Hematopoietic multipotent progenitor cell treated with erythropoietin and hydrocortisone succinate and interleukin-3 and kit ligand, for 8 days (in vitro differentiated cells): ENCODE measurements around the gene FKBP11.
"Not testable (repeated sequence)": the region's sequence is repeated elsewhere in the genome, so short reads cannot be mapped to it uniquely, and the experiment has no call there.

Source experiments
- DNase-seq: peaks from one replicate; pipeline ENCODE4 v3.0.0-alpha.2; 2015

Gene FKBP11

DNA sequence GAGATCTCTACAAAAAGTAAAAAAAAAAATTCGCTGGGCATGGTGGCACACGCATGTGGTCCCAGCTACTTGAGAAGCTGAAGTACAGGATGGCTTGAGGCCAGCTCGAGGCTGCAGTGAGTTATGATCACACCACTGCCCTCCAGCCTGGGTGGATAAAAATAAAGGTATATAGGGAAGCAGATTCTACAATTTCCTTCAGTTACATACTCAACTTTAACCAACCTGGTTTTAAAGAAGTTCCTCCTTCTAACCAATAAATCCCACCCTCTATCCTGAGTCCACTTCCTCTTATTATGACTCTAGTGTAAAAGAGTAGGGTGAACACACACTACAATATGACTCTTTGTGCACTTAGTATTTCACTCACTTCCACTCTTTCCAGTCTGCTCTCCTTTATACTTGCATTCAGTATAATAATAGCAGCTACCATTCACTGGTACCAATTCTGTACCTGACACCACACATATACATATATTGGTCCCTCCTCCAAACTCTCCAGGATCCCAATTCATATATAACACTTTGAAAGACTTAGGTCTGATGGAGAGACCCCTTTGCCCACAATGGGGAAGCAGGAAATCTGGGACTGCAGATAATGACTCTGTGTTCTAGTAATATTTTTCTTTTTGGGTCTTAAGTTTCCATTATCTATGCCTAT, 29.7 kb upstream of the FKBP11 start:
- no peak for DNase-seq

DNA sequence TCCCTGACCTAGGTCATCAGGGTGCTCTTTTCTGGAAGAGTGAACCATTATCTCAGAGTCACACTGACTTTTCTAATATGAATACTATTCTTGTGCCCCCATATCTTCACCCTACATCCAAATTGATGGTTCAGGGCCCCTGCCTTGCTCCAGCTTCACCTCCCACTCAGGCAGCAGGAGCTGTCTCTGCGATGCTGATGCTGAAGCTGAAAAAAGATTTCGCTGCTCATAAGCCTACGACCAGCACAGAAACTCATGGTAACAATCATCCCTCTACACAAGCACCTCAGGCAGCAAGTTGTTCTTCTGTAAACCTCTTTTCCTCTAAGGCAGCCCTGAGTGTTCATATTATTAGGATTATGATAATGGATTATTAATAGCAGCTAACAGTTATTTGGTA, 28.8 kb upstream of the FKBP11 start:
- DNase-seq, result no peak

DNA sequence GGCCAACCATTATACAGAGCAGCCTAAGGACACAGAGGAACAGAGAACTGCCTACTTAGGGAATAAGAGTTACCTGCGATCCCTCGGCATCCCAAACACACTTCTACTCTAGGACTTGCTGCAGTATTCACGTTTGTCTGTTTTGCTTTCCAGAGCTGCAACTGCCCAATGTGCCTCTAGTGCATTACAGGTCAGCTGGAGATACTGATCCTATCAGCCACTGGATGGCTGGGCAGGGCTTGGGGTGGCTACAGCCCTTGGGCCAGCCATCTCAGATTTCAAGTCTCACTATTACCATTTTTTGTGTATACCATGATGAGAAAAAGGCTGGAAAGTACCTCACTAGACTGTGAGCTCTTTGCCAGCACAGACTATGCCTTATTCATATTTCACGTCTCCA, 27.4 kb upstream of the FKBP11 start:
- DNase-seq, result no peak

DNA sequence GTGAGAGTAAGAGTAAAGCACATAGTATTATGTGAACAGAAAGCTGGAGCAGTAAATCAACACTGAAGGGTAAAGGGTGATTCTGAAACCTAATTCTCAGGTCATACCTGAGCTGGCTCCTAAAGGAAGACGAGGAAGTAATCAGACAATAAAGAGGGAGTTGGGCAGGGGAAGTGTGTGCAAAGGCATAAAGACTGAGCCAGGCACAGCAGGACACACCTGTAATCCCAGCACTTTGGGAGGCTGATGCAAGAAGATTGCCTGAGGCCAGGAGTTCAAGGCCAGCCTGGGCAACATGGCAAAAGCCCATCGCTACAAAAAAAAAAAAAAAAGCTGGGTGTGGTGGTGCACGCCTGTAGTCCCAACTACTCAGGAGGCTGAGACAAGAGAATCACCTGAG, 22.4 kb upstream of the FKBP11 start:
- no peak for DNase-seq

DNA sequence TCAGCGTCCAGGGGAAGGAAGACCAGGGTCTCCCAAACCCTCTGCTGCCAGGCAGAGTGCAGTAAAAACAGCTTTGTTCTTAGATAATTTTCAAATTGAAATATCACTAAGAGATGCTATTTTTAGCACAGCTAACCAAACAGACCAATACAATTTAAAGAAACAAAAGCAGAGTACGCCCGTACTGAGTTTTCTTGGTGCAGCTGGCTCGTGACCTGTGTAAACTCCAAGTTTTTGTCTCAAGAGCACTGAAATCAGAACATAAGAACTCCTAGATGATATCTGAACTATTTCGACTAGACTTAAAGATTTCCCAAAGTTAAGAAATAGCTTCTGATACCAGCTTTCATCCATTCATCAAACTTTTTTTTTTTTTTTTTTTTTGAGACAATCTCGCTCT, 21.7 kb upstream of the FKBP11 start:
- DNase-seq, result no peak

DNA sequence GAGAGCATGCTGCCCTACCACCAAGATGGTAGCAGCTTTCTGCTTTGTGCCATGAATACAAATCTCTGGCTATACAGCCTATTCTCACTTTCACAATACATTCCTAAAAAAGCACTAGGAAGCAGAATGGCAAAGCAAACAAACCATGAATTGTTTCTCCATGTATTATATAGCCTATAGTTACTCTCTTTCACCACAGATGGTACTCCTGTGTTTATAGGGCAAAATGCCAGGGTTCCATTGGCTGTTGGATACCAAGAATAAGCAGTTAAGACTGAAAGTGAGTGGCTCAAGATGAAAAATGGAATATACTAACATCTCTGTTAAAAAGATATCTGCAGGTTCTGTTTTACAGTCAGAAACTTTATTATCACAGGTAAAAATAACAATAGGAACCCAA, 20.9 kb upstream of the FKBP11 start:
- DNase-seq, result no peak

DNA sequence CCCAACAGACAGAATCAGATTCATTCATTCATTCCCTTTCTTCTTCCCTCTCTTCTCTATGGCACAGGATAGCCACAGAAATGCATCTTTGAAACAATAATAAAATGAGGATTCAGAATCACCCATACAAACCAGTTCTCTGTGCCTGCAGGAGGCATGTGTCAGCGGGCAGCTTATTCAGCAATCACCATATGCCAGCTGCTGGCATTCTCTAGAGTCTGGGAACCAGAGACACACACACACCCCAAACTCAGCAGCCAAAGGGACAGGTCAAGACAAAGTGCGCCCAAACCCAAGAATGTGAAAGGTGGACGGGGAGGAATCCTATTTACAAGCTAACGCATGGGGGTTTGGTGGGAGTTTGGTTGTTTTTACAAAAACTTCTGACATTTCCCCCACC, 17.9 kb upstream of the FKBP11 start:
- DNase-seq, result no peak

DNA sequence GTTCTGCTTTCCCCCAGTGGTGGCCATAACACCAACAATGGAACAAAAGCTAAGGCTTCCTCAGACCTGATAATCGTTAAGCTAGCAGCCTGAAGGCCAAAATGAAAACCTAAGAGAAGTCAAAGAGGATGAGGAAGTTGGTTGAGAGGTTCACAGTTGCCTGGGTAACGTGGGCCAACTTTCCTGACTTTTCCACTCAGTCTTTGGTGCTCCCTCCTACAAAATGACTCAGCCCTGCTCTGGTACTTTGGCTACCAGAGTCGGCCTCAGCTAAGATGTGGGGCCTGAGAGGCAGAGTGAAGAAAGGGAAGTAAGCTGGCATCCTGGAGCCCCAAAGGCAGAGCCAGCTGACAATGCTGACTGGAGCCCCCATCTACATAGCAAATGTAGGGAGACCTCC, 14.9 kb upstream of the FKBP11 start:
- no peak for DNase-seq

DNA sequence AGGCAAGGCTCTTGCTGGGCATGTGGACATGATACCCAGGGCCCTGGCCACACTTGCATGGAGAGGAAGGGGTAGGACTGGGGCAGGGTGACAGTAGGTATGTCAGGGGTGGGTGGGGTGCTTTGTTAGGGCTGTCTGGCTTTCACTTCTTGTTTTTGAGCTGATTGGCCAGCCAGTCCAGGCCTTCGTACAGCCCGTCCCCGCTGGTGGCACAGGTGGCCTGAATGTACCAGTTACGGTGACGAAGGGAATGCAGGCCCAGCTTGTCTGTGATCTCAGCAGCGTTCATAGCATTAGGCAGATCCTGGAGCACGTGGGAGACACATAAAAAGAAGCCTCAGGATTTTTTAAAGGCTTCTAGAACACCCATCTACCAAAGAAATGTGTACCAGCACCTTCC, 13.5 kb upstream of the FKBP11 start:
- no peak for DNase-seq

DNA sequence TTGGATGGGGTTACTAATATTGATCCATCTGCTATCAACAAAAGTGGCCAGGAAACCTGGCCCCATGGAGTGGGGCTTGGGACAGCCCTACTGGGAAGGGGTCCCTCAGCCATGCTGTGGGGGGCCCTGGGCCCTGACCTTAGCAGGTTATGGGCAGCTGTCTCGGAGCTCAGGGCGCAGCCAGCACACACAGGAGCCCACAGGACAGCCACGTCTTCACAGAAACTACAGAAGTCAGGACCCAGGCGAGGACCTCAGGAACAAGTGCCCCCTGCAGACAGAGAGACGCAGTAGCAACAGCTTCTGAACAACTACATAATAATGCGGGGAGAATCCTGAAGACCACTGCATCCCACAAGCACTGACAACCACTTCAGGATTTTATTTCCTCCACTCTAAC, 11.9 kb upstream of the FKBP11 start:
- DNase-seq, result no peak

DNA sequence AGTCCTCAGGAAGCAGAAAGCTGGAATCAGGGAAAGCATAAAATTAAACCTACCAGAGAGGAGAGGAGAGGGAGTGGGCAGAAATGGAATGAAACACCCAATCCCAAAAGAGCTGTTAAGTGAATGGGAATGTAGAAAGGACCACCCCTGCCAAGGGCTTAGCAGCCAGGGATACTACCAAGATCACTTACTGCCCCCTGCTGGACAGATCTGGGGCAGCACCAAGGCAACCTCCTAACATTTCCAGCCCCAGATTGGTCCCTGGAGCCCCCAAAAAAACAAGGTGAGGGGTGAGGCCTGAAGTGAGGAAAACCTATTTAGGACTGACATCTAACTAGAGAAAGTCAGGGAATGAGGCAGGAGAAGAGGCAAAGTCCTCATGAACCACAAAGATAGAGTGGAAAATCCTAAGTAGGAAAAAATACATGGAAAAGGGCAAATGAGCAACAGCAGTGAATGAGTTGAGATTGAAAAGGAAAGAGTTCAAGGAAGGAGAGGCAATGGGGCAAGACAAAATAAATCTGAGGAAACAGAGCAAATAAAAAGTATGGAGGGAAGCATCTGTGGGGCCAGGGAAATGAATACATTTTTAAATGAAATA, 11.2 kb upstream of the FKBP11 start:
- DNase-seq, result peak; percentile 73

DNA sequence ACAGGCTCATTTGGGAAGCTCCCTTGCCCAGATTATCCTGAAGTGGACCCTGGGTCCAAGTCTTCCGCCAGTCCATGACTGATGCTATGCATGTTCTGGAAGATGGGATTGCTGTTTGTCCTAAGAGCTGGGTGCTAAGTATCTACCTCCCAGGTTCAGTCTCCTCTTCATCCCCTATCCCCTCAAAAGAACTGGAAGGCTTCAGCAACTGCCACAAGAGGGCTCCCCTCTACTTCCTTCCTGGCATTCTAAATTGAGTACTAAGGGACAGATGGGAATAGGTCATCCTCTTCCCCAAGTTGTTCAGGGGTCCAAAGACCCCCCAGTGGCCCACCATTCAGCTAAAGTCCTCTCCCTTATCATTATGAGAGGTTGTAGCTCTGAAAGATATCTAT, 9.0 kb upstream of the FKBP11 start:
- DNase-seq, result peak; percentile 40

DNA sequence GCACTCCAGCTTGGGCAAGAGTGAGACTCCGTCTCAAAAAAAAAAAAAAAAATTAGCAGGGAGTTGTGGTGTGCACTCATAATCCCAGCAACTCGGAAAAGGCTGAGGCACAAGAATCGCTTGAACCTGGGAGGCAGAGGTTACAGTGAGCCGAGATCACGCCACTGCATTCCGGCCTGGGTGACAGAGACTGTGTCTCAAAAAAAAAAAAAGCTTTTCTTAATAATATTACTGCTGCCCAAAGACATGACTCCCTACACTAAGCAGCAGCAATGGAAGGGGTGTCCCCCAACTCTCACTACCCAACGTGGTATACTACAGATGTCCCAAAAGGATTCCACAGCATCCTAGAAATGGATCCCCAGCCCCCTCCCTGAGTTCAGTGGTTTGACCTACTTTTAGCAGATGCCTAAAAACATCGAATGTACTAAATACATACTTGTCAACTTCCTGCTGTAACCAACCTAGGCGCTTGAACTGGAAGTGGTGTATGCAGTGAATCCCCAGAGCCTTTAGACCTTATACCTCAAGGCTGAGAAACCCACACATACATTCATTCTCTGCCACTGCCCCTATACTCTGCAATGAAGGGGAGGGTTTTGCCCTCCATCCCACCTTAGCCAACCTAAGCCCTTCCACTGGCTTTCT, 8.5 kb upstream of the FKBP11 start:
- DNase-seq, result no peak

DNA sequence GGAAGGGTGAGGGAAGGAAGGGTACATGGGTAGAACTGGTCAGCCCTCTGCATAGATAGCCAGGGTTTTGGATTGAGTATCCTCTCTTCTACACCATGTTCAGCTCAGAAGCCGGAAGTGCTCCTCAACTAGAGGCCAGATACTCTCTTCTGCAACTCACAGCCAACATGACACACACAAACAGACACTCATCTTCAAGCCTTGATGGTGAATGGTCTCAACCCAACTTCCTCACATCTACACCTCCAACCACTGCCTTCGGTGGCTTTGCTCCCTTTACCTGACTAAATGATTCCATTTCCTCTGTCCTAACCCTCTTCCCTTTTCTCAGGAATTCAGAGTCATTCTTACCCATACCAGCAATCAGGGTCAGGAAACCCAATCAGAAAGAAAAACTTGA, 7.6 kb upstream of the FKBP11 start:
- no peak for DNase-seq

DNA sequence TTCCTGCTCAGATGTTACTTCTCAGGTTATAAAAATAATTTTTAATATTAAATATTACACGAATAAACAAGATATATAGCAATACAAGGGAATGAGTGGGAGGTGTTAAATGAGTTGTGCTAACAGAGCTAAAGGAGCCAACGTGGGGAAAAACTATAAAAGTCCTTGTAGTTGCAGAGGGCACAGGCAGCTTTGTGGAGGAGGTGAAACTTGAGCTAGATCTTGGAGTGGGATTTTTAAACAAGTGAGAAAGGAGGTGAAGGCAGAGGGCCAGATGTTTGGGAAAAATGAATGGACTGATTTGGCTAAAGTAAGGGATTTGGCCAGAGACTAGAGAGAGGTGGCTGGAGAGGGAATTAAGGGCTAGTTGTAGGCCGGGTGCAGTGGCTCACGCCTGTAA, 5.2 kb upstream of the FKBP11 start:
- no peak for DNase-seq

DNA sequence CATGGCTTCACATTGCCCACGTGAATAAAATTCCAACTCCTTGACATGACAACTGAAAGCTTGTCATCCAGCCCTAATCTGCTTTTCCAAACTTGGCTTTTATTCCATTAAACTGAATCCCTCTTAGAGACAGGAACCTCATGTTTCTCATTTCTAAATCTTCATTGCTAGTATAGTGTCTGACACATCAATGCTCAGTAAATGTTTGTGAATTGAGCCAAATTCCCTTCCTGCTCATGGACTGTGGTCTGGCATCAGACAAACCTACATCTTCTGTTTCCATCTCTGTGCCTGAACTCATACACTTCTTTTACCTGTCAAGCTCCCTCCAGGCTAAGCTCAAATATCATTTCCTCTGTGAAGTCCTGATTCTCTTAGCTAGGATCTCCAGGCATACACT, 4.3 kb upstream of the FKBP11 start:
- no peak for DNase-seq

DNA sequence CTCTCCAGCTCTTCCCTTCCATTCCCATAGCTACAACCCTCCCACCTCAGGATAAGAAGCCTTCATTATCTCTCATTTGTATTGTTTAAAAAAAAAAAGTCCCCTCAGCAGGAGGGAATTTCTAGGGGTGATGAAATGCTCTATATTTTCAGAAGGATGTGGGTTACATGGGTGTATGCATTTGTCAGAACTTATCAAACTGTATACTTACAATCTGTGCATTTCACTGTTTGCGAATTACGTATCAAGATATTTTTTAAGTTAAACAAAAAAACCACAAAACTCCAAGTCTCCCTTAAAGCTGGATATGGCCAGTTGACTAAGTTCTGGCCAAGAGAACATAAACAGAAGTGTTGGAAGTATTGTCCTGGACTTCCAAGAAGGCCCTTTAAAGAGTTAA, 2.0 kb upstream of the FKBP11 start:
- no peak for DNase-seq

DNA sequence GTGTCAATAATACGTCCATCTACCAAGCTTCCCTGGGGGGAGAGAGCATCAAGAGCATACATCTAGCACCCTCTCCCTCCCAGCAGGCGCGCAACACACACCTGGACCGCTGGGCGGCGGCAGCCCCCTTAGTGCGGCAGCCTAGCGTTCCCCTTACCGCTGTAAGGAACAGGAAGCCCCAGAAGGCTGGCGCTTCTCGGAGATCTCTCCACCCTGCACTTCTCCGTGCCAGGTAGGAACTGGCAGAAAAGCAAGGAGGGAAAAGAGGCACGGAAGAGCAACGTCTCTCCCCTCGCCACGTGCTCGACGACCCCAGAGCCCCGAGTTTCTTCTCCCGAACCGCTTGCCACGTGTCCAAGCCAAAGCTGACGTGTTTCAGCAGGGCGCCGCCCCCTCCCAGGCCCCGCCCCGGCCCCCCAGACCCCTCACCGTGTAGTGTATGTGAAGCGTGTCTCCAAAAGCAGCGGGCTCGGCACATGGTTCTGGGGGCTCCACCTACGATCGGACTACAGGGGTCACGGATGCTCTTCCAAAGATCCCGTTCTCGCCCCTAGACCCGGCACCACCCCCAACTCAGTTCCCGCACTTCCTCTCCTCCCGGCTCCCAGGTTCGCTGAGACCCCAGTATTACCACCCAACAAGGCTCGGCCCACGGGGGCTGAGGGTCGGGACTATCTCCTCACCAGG, 532 bp downstream of the FKBP11 start:
- DNase-seq, result peak; percentile 65

DNA sequence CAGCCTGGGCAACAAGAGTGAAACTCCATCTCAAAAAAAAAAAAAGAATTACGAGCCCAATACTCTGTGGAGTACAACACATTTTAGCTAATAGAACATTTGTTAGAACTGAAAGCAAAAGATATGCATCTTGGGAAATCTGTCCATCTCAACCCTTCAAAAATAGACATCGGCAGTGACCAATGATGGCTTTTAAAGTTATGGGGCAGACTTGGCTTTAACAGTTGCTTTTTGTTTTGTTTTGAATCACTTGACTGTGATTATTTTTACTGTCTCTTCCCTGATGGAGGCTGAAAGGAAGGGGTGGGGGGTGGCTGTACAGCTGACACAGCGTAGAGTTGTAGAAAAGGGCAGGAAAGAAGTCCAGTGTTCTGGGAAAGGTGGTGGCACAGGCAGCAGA, 2.2 kb downstream of the FKBP11 start:
- no peak for DNase-seq

DNA sequence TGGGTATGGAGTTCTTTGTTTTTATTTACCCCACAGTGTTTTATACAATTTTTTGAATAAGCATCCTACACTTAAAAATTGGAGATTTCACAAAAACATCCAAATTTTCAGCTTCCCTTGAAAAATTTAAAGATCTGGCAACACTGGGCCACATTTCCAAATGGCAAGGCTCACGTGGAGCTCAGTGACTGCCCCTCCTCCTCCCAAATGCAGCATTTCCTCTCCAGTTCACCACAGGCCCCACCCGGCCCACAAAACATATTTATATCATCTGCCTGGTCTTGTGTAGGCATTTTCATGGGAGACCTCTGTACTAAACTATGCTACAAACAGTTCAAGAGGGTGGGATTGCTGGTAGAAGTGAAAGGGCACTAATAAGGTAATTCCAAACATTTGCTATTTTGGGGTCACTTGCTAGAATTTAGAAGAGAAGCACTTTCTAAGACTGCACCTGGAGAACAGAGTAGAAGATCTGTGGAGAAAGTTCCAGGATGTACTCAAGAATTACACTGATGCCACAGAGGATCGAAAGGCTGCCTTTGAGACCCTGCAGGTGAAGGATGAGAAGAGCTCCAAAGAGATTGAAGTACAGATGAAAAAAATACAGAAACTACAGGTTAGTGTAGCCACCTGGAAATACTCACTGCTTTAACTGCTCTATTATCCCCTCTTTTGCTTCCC, 7.3 kb downstream of the FKBP11 start:
- peak; percentile 55 for DNase-seq

DNA sequence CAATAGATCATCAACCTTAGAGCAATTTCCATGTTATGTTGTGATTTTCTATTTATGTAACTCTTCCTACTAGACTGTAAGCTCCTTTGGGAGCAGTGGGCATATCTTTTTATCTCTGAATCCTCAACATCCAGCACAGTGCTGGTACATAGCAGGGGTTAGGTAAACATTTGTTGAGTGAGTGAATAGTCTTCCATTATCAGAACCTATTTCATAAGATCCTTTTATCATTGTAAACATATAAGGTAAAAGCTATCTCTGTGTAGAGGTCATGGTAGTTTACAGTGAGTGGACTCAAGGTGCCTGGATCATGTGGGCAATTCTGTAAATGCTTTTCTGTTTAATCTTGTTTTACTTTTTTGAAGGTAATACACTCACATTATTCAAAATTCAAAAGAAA, 15.1 kb downstream of the FKBP11 start:
- DNase-seq, result no peak

DNA sequence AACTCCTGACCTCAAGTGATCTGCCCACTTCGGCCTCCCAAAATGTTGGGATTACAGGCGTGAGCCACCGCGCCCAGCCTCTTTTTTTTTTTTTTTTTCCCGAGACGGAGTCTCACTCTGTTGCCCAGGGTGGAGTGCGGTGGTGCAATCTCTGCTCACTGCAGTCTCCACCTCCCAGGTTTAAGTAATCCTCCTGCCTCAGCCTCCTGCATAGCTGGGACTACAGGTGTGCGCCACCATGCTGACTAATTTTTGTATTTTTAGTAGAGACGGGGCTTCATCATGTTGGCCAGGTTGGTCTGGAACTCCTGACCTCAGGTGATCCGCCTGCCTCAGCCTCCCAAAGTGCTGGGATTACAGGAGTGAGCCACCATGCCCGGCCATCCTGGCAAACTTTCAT, 15.6 kb downstream of the FKBP11 start:
- DNase-seq, result not testable (repeated sequence)

DNA sequence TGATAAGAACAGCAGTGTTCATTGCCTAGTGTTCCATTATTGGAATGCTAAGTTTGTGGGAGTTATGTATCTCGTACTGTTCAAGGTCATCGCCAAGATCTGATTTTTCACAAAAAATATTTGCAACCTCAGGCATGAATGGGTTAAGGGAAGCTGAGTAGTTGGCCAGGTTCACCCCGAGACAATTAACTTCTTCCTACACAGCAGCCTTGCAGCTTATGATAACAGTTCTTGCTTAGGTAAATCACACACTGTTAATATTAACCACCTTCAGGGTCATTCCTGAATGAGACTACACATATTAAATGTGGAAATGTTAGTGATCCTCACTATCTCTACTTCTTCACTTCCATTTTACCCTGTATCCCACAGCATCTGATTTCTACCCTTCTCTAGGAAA, 18.0 kb downstream of the FKBP11 start:
- DNase-seq, result no peak

DNA sequence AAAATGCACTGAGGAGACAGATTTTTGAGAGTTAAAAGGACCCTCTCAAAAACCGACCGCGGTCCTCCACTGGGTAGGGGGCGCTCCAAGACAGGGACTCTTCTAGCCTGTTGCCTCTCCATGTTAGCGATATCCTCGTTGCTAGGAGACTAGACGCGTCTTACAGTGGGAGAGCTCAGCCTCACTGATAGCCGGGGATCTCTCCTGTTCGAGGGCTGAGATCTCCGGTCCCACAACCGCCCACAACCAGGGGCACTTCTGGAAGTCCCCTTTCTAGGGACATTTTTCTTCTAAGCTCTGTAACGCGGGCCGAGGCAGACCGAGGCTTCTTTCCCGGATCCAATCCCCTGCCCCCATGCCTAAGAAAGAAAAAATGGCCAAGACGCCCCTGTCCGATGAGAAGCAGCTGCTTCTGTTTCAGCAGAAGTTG, 21.3 kb downstream of the FKBP11 start:
- peak; percentile 93 for DNase-seq
